Mesenteric fat pad (tissue), 1 donor: ENCODE measurements around the gene SPRYD3. TPM values are rescaled to one million over a fixed set of nuclear protein-coding genes. Genes with fewer than 3 reads are reported as not detected.

Source experiments
- DNase-seq: peaks from one replicate; pipeline ENCODE4 v3.0.0-alpha.2; 2020; ENCODE audit warnings: low spot score
- total RNA-seq: library from RNA; stranded (reverse); fragmentation: NEBNext Ultra II Directional; extraction: Animal tissue kit (Norgen Biotek cat#: 25700); gene quantifications from one replicate; pipeline ENCODE4 v1.2.1, GENCODE V29; 2021
- donor health status: DM: yes; HTN: yes; CAD: no.

SPRYD3 gene
- total RNA-seq, 1 donor from 2014 or later: 46.2 TPM

DNA sequence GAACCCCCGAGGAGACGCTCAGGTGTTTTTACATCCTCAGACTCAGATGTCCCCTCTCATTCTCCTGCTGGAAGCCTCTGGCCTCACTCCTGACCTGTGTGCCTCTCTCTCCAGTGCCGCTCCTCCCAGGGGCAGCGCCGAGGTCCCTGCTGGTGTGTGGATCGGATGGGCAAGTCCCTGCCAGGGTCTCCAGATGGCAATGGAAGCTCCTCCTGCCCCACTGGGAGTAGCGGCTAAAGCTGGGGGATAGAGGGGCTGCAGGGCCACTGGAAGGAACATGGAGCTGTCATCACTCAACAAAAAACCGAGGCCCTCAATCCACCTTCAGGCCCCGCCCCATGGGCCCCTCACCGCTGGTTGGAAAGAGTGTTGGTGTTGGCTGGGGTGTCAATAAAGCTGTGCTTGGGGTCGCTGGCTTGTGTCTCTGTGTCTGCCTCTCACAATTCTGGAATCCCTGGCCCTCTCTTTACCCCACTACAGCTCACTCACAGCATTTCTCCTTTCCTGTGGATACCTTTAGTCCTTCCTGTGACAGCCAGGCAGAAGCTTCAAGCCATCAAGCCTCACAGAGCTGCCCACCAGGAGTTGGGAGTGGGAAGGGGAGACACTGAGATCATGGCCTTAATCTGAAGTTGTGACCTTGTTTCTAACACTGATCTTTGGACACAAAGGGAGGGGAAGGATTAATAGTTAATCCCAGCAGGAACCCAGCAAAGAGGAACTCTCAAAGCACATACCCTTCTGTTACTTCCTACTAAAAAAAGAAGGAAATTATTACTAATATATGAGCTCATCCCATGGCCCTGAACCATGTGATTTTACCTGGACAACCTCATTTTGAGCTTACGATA lies 23.0 kb upstream of the SPRYD3 start:
- DNase-seq: peak; percentile 64

DNA sequence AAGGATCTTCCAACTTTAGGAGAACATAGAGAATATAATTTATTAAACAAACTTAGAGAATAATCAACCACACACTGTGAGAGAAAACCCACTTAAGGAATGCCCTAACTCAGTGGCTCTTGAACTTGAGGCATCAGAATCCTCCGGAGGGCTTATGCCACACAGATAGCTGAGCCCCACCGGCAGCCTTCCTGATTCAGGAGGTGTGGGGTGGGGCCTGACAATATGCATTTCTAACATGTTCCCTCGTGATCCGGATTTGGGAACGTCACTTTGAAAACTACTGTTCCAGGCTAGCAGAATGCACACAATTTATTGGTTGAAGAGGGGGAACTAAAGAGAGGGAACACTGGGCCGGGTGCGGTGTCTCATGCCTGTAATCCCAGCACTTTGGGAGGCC lies 22.1 kb upstream of the SPRYD3 start:
- peak; percentile 24 for DNase-seq

- peak; percentile 82 for DNase-seq
Measured at GRCh38 chr12:53100466-53101151, 21.4 kb upstream of the SPRYD3 start.

GRCh38 chr12:53099071-53099882 lies 20.1 kb upstream of the SPRYD3 start:
- peak; percentile 97 for DNase-seq

- peak; percentile 84 for DNase-seq
Measured at GRCh38 chr12:53098354-53098981, 19.3 kb upstream of the SPRYD3 start.

GRCh38 chr12:53097564-53098353 lies 18.6 kb upstream of the SPRYD3 start, which contains the start of gene IGFBP6:
IGFBP6 (plus strand) TSS chr12:53097667; CDS start chr12:53097718, 51 bp downstream.
- DNase-seq: peak; percentile 91

DNA sequence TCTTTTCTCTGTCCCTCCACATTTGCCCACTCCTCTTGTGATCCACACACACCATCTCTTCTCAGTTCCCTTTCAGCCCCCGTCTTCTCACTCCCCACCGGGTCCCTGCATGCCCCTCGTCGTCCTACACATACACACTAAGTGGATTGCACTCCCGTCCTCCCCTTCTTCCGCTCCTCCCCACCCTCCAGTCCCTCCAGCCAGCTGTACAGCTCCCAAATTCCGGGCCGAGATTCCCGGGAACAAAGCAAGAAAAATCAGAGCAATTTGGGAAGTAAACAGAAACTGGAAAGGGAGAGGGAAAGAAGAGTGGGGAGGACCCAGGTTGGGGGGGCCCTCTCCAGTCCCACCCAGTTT lies 18.0 kb upstream of the SPRYD3 start:
- peak; percentile 78 for DNase-seq

DNA sequence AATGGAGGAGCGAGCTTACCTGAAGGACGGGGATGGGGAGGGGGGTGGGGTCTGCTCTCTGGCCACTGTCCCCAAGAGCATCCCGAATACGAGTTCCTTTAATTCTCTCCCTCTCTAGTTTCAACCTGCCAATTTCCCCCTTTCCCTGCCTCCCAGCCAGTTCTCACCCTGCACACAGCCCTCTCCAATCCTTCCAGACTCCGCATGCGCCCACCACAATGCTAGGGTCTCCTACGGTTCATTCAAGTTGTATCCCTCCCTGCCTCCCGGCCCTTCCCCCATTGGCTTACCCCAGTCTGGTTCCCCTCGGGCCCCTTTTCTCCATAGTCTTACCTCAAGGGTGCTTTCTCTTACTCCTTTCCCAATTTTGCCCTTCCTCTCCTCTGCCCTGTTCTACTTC lies 17.6 kb upstream of the SPRYD3 start:
- DNase-seq: peak; percentile 49

DNA sequence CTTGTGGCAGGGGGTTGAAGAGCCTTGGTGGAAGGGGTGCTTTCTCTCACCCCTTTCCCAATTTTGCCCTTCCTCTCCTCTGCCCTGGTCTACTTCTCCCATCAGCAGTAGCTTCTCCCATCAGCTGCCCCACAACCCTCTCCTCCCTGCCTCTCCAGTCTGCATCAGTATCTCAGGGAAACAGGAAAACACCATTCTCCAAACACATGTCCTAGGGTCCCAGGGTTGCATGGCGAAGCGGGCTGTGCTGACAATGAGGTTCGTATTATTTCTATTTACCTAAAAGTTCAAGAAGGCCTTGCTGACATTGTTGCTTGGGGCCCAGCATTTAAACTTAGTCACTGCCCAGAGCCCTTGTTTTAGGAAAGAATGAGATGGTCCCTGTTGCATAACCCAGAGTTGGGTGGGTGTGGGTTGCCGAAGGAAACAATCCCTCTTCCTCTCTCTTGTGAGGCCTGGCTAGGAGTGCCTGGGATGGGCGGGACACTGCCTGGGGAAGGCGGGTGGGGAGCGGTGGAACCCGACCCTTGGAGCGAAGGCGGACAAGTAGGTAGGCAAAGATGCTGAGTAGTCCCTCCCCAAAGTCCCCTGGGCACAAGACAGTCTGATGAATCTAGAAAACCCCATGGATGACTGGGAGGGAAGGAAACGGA lies 17.0 kb upstream of the SPRYD3 start:
- DNase-seq: peak; percentile 91

- peak; percentile 26 for DNase-seq
Measured at GRCh38 chr12:53095596-53095895, 16.4 kb upstream of the SPRYD3 start.

DNA sequence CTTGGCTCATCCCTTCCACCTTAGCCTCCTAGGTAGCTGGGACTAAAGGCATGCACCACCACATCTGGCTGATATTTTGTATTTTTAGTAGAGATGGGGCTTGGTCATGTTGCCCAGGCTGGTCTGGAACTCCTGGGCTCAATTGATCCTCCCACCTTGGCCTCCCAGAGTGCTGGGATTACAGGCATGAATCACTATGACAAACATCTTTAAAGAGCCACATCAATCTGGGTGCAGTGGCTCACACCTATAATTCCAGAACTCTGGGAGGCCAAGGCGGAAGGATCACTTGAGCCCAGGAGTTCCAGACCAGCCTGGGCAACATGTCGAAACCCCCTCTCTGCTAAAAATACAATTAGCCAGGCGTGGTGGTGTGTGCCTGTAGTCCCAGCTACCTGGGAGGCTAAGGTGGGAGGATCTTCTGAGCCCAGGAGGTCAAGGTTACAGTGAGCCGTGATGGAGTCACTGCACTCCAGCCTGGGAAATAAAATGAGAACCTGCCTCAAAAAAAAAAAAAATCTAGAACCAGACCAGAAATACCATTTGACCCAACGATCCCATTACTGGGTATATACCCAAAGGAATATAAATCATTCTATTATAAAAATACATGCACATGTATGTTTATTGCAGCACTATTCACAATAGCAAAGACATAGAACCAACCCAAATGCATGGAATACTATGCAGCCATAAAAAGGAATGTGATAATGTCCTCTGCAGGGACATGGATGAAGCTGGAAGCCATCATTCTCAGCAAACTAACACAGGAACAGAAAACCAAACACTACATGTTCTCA lies 15.8 kb upstream of the SPRYD3 start:
- peak; percentile 39 for DNase-seq

DNA sequence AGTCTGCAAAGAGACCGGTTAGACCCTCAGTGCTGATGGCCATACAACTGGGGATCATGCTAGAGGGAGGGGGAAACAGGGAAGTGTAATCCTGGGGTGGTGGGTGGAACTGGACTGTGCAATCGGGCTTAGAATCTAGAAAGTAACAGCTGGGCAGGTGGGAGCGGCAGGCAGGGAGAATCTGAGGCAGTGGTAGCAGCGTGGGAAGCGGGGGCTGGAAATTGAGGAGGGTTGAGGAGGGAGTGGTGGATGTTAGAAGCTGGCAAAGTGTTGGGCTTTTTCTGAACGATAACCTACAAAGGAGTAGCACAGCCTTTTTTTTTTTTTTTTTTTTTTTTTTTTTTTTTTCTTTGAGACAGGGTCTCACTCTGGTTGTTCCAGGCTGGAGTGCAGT lies 15.2 kb upstream of the SPRYD3 start:
- peak; percentile 47 for DNase-seq

GRCh38 chr12:53093777-53094393 lies 14.7 kb upstream of the SPRYD3 start:
- peak; percentile 65 for DNase-seq

DNA sequence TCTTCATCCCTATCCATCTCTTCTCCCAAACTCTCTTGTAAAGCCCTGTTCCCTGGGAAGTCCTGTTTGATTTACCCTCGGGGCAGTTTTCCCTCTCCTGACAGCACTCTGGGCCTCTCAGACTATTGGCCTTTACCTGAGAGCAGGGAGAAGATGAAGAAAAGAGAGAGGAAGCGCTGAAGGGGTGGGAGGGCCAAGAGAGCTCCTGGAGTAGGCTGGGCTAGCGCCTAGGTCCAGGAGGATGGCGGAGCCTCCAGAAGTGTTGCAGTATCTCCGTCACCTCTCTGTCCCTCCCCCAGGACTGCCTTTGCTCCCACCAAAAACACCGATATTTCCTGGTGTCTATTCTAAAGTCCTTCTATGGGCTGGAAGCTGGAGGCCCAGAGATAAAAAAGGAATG lies 12.6 kb upstream of the SPRYD3 start:
- DNase-seq: peak; percentile 53

DNA sequence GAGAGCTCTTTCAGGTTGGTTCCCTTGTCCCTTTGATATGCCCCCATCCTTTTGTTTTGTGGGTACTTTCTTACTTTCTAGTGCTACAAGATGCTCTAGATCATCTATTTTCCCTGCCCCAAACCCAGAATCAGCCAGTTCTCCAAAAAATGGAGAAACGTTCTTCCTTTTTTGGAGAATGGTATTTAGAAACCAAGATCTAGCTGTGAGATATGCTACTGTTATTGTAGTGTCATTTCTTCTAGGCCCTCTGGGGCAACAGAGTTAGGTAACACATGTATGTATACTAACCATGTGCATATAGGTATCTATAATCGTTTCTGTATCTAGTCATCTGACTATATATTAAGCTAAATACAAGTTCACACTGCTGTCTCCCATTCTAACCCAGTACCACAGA lies 11.4 kb upstream of the SPRYD3 start:
- no peak for DNase-seq

DNA sequence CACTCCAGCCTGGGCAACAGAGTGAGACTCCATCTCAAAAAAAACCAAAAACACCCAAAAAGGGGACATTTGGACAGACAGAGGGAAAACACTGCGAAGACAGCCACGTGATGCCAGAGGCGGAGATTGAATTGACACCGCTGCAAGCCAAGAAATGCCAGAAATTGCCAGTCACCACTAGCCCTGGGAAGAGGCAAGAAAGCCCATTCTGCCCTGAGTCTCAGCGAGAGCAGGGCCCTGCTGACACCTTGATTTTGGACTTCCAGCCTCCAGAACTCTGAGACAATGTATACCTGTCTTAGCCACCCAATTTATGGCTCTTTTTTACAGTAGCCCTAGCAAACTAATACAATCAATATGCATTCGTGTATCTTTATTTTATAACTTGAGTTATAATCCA lies 10.9 kb upstream of the SPRYD3 start:
- DNase-seq: no peak

- no peak for DNase-seq
Measured at GRCh38 chr12:53086361-53086760, 7.2 kb upstream of the SPRYD3 start.

DNA sequence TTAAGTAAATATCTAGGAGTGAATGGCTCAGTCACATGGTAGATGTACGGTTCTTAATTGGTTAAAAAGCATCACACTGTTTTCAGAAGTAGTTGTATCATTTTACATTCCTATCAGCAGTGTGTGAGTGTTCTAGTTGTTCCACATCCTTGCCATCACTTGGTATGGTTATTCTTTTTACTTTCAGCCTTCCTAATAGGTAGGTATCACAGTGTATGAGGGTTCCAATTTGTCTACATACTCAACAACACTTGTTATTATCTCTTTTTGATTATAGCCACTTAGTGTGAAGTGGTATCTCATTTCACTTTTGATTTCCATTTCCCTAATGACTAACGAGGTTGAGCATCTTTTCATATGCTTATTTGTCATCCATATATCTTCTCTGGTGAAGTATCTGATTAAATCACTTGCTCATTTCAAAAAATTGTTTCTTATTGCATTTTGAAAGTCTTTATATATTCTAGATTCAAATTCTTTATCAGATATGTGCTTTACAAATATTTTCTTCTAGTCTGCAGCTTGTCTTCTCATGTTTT lies 3.5 kb upstream of the SPRYD3 start:
- DNase-seq: no peak
